HG03095 (cell line): Measurements from ENCODE around the gene TAC3.
"Not testable (repeated sequence)": the region's sequence is repeated elsewhere in the genome, so short reads cannot be mapped to it uniquely, and the experiment has no call there.

Experiments
- ATAC-seq: cut with Tn5 transposase; IDR thresholded peaks from one replicate; pipeline ENCODE4 v1.9.1; 2021; ENCODE audit warnings: moderate library complexity; ENCODE audit not compliant: unreplicated experiment

The TAC3 gene

GRCh38 chr12:57016348-57016747 lies at the start of gene TAC3:
Gene TAC3 (minus strand): TSS chr12:57016529. CDS start chr12:57015797, 732 bp downstream.
- ATAC-seq: no peak

- ATAC-seq: peak; percentile 82
Observed at GRCh38 chr12:57063991-57064685, 47.8 kb upstream of the TAC3 start.

- no peak for ATAC-seq
Observed at GRCh38 chr12:57058454-57058853, 42.1 kb upstream of the TAC3 start.

- no peak for ATAC-seq
Observed at GRCh38 chr12:57057067-57057751, 40.9 kb upstream of the TAC3 start.

GRCh38 chr12:57055824-57056223 lies 39.5 kb upstream of the TAC3 start:
- no peak for ATAC-seq

- not testable (repeated sequence) for ATAC-seq
Observed at GRCh38 chr12:57053901-57054300, 37.6 kb upstream of the TAC3 start.

GRCh38 chr12:57053146-57053545 lies 36.8 kb upstream of the TAC3 start:
- not testable (repeated sequence) for ATAC-seq

- no peak for ATAC-seq
Observed at GRCh38 chr12:57051011-57051410, 34.7 kb upstream of the TAC3 start.

GRCh38 chr12:57049890-57050289 lies 33.6 kb upstream of the TAC3 start, which contains the start of gene MYO1A:
Gene MYO1A (minus strand): TSS chr12:57050129. CDS start chr12:57048323, 1,806 bp downstream.
- no peak for ATAC-seq

GRCh38 chr12:57049119-57049446 lies 32.8 kb upstream of the TAC3 start:
- no peak for ATAC-seq

GRCh38 chr12:57048423-57049118 lies 32.2 kb upstream of the TAC3 start:
- ATAC-seq: no peak

GRCh38 chr12:57047981-57048380 lies 31.7 kb upstream of the TAC3 start:
- no peak for ATAC-seq

GRCh38 chr12:57046947-57047890 lies 30.9 kb upstream of the TAC3 start:
- no peak for ATAC-seq

GRCh38 chr12:57046086-57046791 lies 29.9 kb upstream of the TAC3 start:
- ATAC-seq: no peak

- no peak for ATAC-seq
Observed at GRCh38 chr12:57044889-57045288, 28.6 kb upstream of the TAC3 start.

GRCh38 chr12:57044468-57044867 lies 28.1 kb upstream of the TAC3 start:
- ATAC-seq: no peak

GRCh38 chr12:57042695-57043094 lies 26.4 kb upstream of the TAC3 start:
- no peak for ATAC-seq

GRCh38 chr12:57040750-57041149 lies 24.4 kb upstream of the TAC3 start:
- no peak for ATAC-seq

- no peak for ATAC-seq
Observed at GRCh38 chr12:57040211-57040610, 23.9 kb upstream of the TAC3 start.
